GM23338 (cell line): Measurements from ENCODE around the gene RPA1.

Experiments
- CREB1 ChIP-seq: fragments of 250-450 bp; sonication (Bioruptor Pico); IDR thresholded peaks from 2 replicates; pipeline ENCODE4 v1.5.0; 2020; ENCODE audit warnings: low read depth, mild to moderate bottlenecking, moderate library complexity
- EZH2 ChIP-seq: fragments of 200-600 bp; sonication (generic); IDR thresholded peaks from one replicate; pipeline ENCODE4 v1.8.0; 2017; ENCODE audit warnings: antibody characterized with exemption, mild to moderate bottlenecking, low read depth; ENCODE audit not compliant: unreplicated experiment
- EZH2phosphoT487 ChIP-seq: fragments of 200-600 bp; sonication (generic); IDR thresholded peaks from one replicate; pipeline ENCODE4 v1.8.1; 2018; ENCODE audit warnings: antibody characterized with exemption; ENCODE audit not compliant: unreplicated experiment
- JUNB ChIP-seq: IDR thresholded peaks from one replicate; pipeline ENCODE4 v1.6.1; 2016; ENCODE audit warnings: antibody characterized with exemption; ENCODE audit not compliant: unreplicated experiment
- NANOG ChIP-seq: IDR thresholded peaks from 2 replicates; pipeline ENCODE4 v1.6.1; 2016; ENCODE audit warnings: antibody characterized with exemption, borderline replicate concordance
- POLR2AphosphoS5 ChIP-seq: IDR thresholded peaks from 2 replicates; pipeline ENCODE4 v1.6.1; 2016; ENCODE audit warnings: antibody characterized with exemption, low read depth
- STAT1 ChIP-seq: IDR thresholded peaks from one replicate; pipeline ENCODE4 v1.6.1; 2016; ENCODE audit warnings: antibody characterized with exemption; ENCODE audit not compliant: unreplicated experiment
- ZNF114 ChIP-seq: fragments of 250-450 bp; sonication (Bioruptor Pico); IDR thresholded peaks from 2 replicates; pipeline ENCODE4 v1.5.0; 2020; ENCODE audit warnings: mild to moderate bottlenecking, moderate library complexity
- ZNF331 ChIP-seq: fragments of 250-450 bp; sonication (Bioruptor Pico); IDR thresholded peaks from 2 replicates; pipeline ENCODE4 v1.5.0; 2020; ENCODE audit warnings: low read depth, mild to moderate bottlenecking, moderate library complexity
- TF ChIP-seq, protein P1 (sequence below), 2 experiments: fragments of 200-600 bp in 1 of 2; sonication (generic) in 1 of 2; conservative IDR thresholded peaks; 2 replicates each; pipeline versions ENCODE4 v1.5.1 to v1.6.1; 2016 to 2017; ENCODE audit warnings: antibody characterized with exemption in 2 of 2, low read depth in 2 of 2, mild to moderate bottlenecking in 2 of 2, moderate library complexity in 1 of 2
- TF ChIP-seq, protein P2 (sequence below): IDR thresholded peaks from one replicate; pipeline ENCODE4 v1.6.1; 2018; ENCODE audit warnings: antibody characterized with exemption; ENCODE audit not compliant: unreplicated experiment
- TF ChIP-seq, protein P3 (sequence below): IDR thresholded peaks from 2 replicates; pipeline ENCODE4 v1.6.1; 2016; ENCODE audit warnings: antibody characterized with exemption

DNA sequence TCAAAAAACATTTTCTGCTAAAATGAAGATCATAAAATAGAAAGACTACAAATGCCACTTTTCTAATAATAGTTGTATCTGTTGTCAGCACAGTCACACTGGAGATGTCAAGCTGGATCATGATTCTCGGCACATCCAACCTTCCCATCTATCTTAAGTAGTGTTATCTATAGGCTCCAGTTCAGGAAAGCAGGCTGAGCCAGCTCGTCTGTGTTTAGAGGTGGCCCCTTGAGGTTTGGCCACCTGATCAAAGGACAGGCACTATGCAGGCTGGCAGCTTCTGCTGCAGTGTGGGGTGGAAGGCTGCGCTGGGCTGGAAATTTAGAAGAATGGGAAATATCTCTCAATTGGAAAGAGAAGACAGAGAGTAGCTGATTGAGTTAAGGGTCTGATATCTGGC is 32.5 kb upstream of the RPA1 start:
- TF ChIP-seq, protein P1, sequence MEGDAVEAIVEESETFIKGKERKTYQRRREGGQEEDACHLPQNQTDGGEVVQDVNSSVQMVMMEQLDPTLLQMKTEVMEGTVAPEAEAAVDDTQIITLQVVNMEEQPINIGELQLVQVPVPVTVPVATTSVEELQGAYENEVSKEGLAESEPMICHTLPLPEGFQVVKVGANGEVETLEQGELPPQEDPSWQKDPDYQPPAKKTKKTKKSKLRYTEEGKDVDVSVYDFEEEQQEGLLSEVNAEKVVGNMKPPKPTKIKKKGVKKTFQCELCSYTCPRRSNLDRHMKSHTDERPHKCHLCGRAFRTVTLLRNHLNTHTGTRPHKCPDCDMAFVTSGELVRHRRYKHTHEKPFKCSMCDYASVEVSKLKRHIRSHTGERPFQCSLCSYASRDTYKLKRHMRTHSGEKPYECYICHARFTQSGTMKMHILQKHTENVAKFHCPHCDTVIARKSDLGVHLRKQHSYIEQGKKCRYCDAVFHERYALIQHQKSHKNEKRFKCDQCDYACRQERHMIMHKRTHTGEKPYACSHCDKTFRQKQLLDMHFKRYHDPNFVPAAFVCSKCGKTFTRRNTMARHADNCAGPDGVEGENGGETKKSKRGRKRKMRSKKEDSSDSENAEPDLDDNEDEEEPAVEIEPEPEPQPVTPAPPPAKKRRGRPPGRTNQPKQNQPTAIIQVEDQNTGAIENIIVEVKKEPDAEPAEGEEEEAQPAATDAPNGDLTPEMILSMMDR (conservative IDR thresholded peaks at IDR 0.05; ENCODE audit: low read depth in 2 of 2) = no peak
- TF ChIP-seq, protein P2, sequence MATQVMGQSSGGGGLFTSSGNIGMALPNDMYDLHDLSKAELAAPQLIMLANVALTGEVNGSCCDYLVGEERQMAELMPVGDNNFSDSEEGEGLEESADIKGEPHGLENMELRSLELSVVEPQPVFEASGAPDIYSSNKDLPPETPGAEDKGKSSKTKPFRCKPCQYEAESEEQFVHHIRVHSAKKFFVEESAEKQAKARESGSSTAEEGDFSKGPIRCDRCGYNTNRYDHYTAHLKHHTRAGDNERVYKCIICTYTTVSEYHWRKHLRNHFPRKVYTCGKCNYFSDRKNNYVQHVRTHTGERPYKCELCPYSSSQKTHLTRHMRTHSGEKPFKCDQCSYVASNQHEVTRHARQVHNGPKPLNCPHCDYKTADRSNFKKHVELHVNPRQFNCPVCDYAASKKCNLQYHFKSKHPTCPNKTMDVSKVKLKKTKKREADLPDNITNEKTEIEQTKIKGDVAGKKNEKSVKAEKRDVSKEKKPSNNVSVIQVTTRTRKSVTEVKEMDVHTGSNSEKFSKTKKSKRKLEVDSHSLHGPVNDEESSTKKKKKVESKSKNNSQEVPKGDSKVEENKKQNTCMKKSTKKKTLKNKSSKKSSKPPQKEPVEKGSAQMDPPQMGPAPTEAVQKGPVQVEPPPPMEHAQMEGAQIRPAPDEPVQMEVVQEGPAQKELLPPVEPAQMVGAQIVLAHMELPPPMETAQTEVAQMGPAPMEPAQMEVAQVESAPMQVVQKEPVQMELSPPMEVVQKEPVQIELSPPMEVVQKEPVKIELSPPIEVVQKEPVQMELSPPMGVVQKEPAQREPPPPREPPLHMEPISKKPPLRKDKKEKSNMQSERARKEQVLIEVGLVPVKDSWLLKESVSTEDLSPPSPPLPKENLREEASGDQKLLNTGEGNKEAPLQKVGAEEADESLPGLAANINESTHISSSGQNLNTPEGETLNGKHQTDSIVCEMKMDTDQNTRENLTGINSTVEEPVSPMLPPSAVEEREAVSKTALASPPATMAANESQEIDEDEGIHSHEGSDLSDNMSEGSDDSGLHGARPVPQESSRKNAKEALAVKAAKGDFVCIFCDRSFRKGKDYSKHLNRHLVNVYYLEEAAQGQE = no peak
- TF ChIP-seq EZH2phosphoT487 = no peak
- no peak for TF ChIP-seq NANOG
- TF ChIP-seq, protein P3, sequence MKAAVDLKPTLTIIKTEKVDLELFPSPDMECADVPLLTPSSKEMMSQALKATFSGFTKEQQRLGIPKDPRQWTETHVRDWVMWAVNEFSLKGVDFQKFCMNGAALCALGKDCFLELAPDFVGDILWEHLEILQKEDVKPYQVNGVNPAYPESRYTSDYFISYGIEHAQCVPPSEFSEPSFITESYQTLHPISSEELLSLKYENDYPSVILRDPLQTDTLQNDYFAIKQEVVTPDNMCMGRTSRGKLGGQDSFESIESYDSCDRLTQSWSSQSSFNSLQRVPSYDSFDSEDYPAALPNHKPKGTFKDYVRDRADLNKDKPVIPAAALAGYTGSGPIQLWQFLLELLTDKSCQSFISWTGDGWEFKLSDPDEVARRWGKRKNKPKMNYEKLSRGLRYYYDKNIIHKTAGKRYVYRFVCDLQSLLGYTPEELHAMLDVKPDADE = no peak
- TF ChIP-seq EZH2 = no peak
- no peak for TF ChIP-seq ZNF114
- TF ChIP-seq CREB1 = no peak
- TF ChIP-seq POLR2AphosphoS5 = no peak
- TF ChIP-seq JUNB = no peak
- TF ChIP-seq STAT1 = no peak
- TF ChIP-seq ZNF331 (CRISPR knock-in tag) = no peak
